ENCODE measurements around the gene POLR3E.

POLR3E gene

GRCh38 chr16:22379656-22380055, 82.4 kb downstream of the POLR3E start:
- Histone ChIP-seq H3K27me3 (ENCODE audit: insufficient read depth, low read length, poor library complexity) (no peaks in the 10 kb centered on the region), H3K27ac (ENCODE audit: low read length) (no peak overlapping the region), H3K4me2 (ENCODE audit: insufficient read depth, low read length) (no peak overlapping the region), H2AFZ (ENCODE audit: low read depth, low read length) (no peak overlapping the region), H3K9me3 (ENCODE audit: insufficient read depth, low read length, severe bottlenecking) (no peaks in the 10 kb centered on the region), H3K4me3 (ENCODE audit: low read depth in 1 of 2, low read length in 2 of 2) (no peak overlapping the region), H3K36me3 (ENCODE audit: insufficient read depth, low read length) (no peaks in the 10 kb centered on the region), H3K79me2 (ENCODE audit: insufficient read depth, low read length) (no peaks in the 10 kb centered on the region), H4K20me1 (ENCODE audit: insufficient read depth, low read length) (no peaks in the 10 kb centered on the region), H3K9ac (ENCODE audit: low read depth, low read length) (no peak overlapping the region), H3K4me1 (ENCODE audit: insufficient read depth, low read length) (peaks cover 8% of the 10 kb centered on the region)
- TF ChIP-seq, protein P1, sequence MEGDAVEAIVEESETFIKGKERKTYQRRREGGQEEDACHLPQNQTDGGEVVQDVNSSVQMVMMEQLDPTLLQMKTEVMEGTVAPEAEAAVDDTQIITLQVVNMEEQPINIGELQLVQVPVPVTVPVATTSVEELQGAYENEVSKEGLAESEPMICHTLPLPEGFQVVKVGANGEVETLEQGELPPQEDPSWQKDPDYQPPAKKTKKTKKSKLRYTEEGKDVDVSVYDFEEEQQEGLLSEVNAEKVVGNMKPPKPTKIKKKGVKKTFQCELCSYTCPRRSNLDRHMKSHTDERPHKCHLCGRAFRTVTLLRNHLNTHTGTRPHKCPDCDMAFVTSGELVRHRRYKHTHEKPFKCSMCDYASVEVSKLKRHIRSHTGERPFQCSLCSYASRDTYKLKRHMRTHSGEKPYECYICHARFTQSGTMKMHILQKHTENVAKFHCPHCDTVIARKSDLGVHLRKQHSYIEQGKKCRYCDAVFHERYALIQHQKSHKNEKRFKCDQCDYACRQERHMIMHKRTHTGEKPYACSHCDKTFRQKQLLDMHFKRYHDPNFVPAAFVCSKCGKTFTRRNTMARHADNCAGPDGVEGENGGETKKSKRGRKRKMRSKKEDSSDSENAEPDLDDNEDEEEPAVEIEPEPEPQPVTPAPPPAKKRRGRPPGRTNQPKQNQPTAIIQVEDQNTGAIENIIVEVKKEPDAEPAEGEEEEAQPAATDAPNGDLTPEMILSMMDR (IDR thresholded peaks at IDR 0.05; ENCODE audit: borderline replicate concordance, extremely low read depth, low read length, poor library complexity, severe bottlenecking), result no peak
- no peak for TF ChIP-seq EZH2 (IDR thresholded peaks at IDR 0.05; ENCODE audit: borderline replicate concordance, low read depth, low read length, severe bottlenecking)
- ATAC-seq (ENCODE audit: insufficient read depth, low read depth) (no peak), DNase-seq (no peak)

- Histone ChIP-seq H2AFZ (ENCODE audit: low read depth, low read length) (no peak overlapping the region), H3K36me3 (ENCODE audit: insufficient read depth, low read length) (no peaks in the 10 kb centered on the region), H3K9ac (ENCODE audit: low read depth, low read length) (no peak overlapping the region), H3K4me2 (ENCODE audit: insufficient read depth, low read length) (no peak overlapping the region), H3K4me1 (ENCODE audit: insufficient read depth, low read length) (no peaks in the 10 kb centered on the region), H3K9me3 (ENCODE audit: insufficient read depth, low read length, severe bottlenecking) (no peaks in the 10 kb centered on the region), H3K27me3 (ENCODE audit: insufficient read depth, low read length, poor library complexity) (no peaks in the 10 kb centered on the region), H3K4me3 (ENCODE audit: low read depth in 1 of 2, low read length in 2 of 2) (no peak overlapping the region), H3K79me2 (ENCODE audit: insufficient read depth, low read length) (no peaks in the 10 kb centered on the region), H3K27ac (ENCODE audit: low read length) (no peak overlapping the region), H4K20me1 (ENCODE audit: insufficient read depth, low read length) (no peaks in the 10 kb centered on the region)
- TF ChIP-seq EZH2 (IDR thresholded peaks at IDR 0.05; ENCODE audit: borderline replicate concordance, low read depth, low read length, severe bottlenecking), result no peak
- TF ChIP-seq, protein P1 (IDR thresholded peaks at IDR 0.05; ENCODE audit: borderline replicate concordance, extremely low read depth, low read length, poor library complexity, severe bottlenecking), result no peak
- ATAC-seq (ENCODE audit: insufficient read depth, low read depth) (no peak), DNase-seq (no peak)
Observed at GRCh38 chr16:22380529-22380928, 83.3 kb downstream of the POLR3E start.

DNA sequence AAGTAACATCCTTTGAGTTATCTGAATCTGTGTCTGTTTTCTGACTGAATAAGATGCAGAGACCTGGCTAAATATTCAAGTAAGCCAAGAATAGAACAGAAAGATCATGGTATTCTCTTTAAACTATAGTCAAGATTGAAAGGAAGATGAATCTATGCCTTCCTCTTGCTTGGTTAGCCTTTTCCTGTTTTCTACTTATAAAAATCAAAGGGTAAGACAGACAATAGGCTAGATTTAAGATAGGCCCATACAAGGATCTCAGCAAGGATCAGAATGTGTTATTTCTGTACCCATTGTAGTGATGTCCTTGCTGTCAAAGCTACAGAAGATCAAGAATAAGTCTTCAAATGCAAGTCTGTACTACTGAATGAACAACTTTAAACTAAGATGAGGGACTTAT, 84.2 kb downstream of the POLR3E start:
- Histone ChIP-seq H2AFZ (ENCODE audit: low read depth, low read length) (no peak overlapping the region), H3K79me2 (ENCODE audit: insufficient read depth, low read length) (no peaks in the 10 kb centered on the region), H3K27me3 (ENCODE audit: insufficient read depth, low read length, poor library complexity) (no peaks in the 10 kb centered on the region), H3K4me3 (ENCODE audit: low read depth in 1 of 2, low read length in 2 of 2) (no peak overlapping the region), H3K27ac (ENCODE audit: low read length) (no peak overlapping the region), H3K9me3 (ENCODE audit: insufficient read depth, low read length, severe bottlenecking) (no peaks in the 10 kb centered on the region), H4K20me1 (ENCODE audit: insufficient read depth, low read length) (no peaks in the 10 kb centered on the region), H3K4me2 (ENCODE audit: insufficient read depth, low read length) (no peak overlapping the region), H3K36me3 (ENCODE audit: insufficient read depth, low read length) (no peaks in the 10 kb centered on the region), H3K4me1 (ENCODE audit: insufficient read depth, low read length) (no peaks in the 10 kb centered on the region), H3K9ac (ENCODE audit: low read depth, low read length) (no peak overlapping the region)
- no peak for TF ChIP-seq EZH2 (IDR thresholded peaks at IDR 0.05; ENCODE audit: borderline replicate concordance, low read depth, low read length, severe bottlenecking)
- TF ChIP-seq, protein P1 (IDR thresholded peaks at IDR 0.05; ENCODE audit: borderline replicate concordance, extremely low read depth, low read length, poor library complexity, severe bottlenecking), result no peak
- ATAC-seq (ENCODE audit: insufficient read depth, low read depth), result no peak
- no peak for DNase-seq

DNA sequence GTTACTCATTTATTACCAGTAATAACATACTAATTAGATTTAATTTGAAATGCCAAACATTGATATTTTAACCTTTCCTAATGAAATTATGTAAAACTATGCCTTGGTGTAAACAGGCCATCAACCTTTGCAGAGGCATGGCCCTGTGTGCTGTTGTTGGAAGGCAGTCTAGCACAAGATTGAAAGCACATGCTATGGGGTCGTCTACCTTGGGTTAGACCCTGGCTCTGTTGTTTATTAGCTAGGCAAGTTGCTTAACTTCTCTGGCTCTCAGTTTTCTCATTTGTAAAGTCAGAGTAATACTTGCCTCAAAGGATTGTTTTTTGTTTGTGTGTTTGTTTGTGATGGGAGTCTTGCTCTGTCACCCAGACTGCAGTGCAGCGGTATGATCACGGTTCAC, 86.6 kb downstream of the POLR3E start:
- no peak for ATAC-seq (ENCODE audit: insufficient read depth, low read depth)
- no peaks in the 10 kb centered on the region for H4K20me1 ChIP-seq (ENCODE audit: insufficient read depth, low read length)

More for the DNA sequence above, 86.6 kb downstream of the POLR3E start:
- Histone ChIP-seq H3K27me3 (ENCODE audit: insufficient read depth, low read length, poor library complexity) (no peaks in the 10 kb centered on the region), H3K27ac (ENCODE audit: low read length) (no peak overlapping the region), H3K36me3 (ENCODE audit: insufficient read depth, low read length) (no peaks in the 10 kb centered on the region), H3K9me3 (ENCODE audit: insufficient read depth, low read length, severe bottlenecking) (no peaks in the 10 kb centered on the region), H3K4me3 (ENCODE audit: low read depth in 1 of 2, low read length in 2 of 2) (no peak overlapping the region), H3K4me2 (ENCODE audit: insufficient read depth, low read length) (no peak overlapping the region), H2AFZ (ENCODE audit: low read depth, low read length) (no peak overlapping the region), H3K9ac (ENCODE audit: low read depth, low read length) (no peak overlapping the region), H3K4me1 (ENCODE audit: insufficient read depth, low read length) (no peaks in the 10 kb centered on the region), H3K79me2 (ENCODE audit: insufficient read depth, low read length) (no peaks in the 10 kb centered on the region)
- TF ChIP-seq EZH2 (IDR thresholded peaks at IDR 0.05; ENCODE audit: borderline replicate concordance, low read depth, low read length, severe bottlenecking), result no peak
- TF ChIP-seq, protein P1 (IDR thresholded peaks at IDR 0.05; ENCODE audit: borderline replicate concordance, extremely low read depth, low read length, poor library complexity, severe bottlenecking), result no peak
- no peak for DNase-seq

All from DND-41 (cell line).